ENCODE data around the gene ASXL2. TPM values are rescaled to one million over a fixed set of nuclear protein-coding genes. Genes with fewer than 3 reads are reported as not detected.
A peak's percentile ranks its signal among the peaks of the same experiment; 100 is the strongest.

Gene ASXL2
- total and polyA plus RNA-seq, 2 of the 13 experiments (the other 11 are each of a cell fraction or from before 2014, with no cell fraction given), result 12.1 to 19.2 TPM

DNA sequence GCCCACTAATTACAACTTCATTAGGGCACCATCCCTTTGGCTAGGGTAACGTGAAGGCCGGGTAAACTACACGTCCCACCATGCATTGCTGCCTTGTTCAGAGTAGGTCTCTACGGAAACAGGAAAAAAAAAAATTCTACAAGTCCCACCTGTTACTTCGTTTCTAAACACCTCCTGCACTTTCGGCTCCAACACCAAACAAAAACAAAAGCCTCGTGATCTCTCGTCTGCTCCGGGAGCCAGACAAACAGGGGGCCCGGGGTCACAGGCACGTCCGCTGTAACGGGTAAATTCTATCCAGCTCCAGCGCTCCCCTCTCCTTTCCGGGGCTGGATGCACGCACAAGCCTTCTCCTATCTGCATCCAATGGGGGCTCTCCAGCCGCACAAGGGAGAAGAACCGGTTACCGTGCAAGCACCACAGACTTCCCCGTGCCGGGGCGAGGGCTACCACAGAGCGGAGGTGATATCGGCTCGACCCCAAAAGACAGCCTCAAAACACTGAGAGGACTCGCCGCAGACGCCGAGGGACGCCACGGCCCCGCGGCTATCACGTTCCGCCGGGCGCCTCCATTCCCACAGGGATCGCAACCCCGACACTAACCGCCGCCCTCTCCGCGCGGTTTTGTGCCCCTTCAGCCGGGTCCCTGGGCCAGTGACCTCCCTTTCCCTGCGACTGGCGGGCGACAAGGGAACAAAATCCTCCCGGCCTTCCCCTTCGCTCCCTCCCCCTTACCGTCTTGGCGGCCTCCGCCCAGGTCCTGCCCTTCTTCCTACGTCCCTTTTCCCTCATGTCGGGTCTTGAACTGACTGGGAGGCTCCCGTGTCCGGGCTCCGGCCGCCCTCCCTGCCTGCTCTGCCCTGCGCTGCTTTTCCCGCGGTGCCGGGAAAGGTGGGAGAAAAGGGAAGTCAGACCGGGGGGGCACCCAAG lies 591 bp downstream of the ASXL2 start (continued):
- TF ChIP-seq ZNF264 (CRISPR knock-in tag; IDR thresholded peaks at IDR 0.05) (peak; percentile 64; the same call in 1 of the 2 replicates), KDM3A (CRISPR knock-in tag; IDR thresholded peaks at IDR 0.05; ENCODE audit: low read depth) (no peak), ZSCAN30 (CRISPR knock-in tag; IDR thresholded peaks at IDR 0.05) (no peak), FOXJ3 (CRISPR knock-in tag; IDR thresholded peaks at IDR 0.05; ENCODE audit: borderline replicate concordance) (peak; percentile 61; the same call in 1 of the 2 replicates), ZNF337 (CRISPR knock-in tag; IDR thresholded peaks at IDR 0.05; ENCODE audit: borderline replicate concordance, low read depth) (peak; percentile 71), HES4 (CRISPR knock-in tag; IDR thresholded peaks at IDR 0.05; ENCODE audit: borderline replicate concordance) (0 out of 2 replicates have a peak, but pooled peaks have one; percentile 36), IRX3 (CRISPR knock-in tag; IDR thresholded peaks at IDR 0.05; ENCODE audit: borderline replicate concordance, low read depth) (0 out of 2 replicates have a peak, but pooled peaks have one; percentile 27), ATF1 (CRISPR knock-in tag; IDR thresholded peaks at IDR 0.05) (peak; percentile 64), SIN3A (IDR thresholded peaks at IDR 0.05; ENCODE audit: borderline replicate concordance, low read depth, low read length) (no peak; the same call in 1 of the 2 replicates), PRMT3 (CRISPR knock-in tag; IDR thresholded peaks at IDR 0.05; ENCODE audit: borderline replicate concordance, low read depth) (no peak), NR1H2 (CRISPR knock-in tag; IDR thresholded peaks at IDR 0.05; ENCODE audit: borderline replicate concordance, low read depth) (no peak), ZNF335 (CRISPR knock-in tag; IDR thresholded peaks at IDR 0.05) (0 out of 2 replicates have a peak, but pooled peaks have one; percentile 28), ZNF138 (CRISPR knock-in tag; IDR thresholded peaks at IDR 0.05; ENCODE audit: low read depth) (peak; percentile 73), ZNF558 (CRISPR knock-in tag; IDR thresholded peaks at IDR 0.05; ENCODE audit: borderline replicate concordance) (peak; percentile 87; the same call in 1 of the 2 replicates), KLF13 (CRISPR knock-in tag; IDR thresholded peaks at IDR 0.05) (peak; percentile 92), ZMYM3 (CRISPR knock-in tag; IDR thresholded peaks at IDR 0.05) (no peak; the same call in 1 of the 2 replicates), KDM5B (CRISPR knock-in tag; IDR thresholded peaks at IDR 0.05; ENCODE audit: borderline replicate concordance) (peak; percentile 79), ZBTB42 (CRISPR knock-in tag; IDR thresholded peaks at IDR 0.05) (0 out of 2 replicates have a peak, but pooled peaks have one; percentile 19), ZNF44 (CRISPR knock-in tag; IDR thresholded peaks at IDR 0.05) (peak; percentile 82), CREB3 (CRISPR knock-in tag; IDR thresholded peaks at IDR 0.05) (no peak), ZNF777 (CRISPR knock-in tag; IDR thresholded peaks at IDR 0.05) (0 out of 2 replicates have a peak, but pooled peaks have one; percentile 12), ZNF883 (CRISPR knock-in tag; IDR thresholded peaks at IDR 0.05; ENCODE audit: not compliant biosample characterization) (peak; percentile 67), AKAP8 (CRISPR knock-in tag; IDR thresholded peaks at IDR 0.05) (no peak), ZEB1 (IDR thresholded peaks at IDR 0.05; ENCODE audit: insufficient replicate concordance, low read depth) (peak; percentile 73), ESRRA (CRISPR knock-in tag; IDR thresholded peaks at IDR 0.05; ENCODE audit: low read depth) (0 out of 2 replicates have a peak, but pooled peaks have one; percentile 9)
- TF ChIP-seq, protein P1, sequence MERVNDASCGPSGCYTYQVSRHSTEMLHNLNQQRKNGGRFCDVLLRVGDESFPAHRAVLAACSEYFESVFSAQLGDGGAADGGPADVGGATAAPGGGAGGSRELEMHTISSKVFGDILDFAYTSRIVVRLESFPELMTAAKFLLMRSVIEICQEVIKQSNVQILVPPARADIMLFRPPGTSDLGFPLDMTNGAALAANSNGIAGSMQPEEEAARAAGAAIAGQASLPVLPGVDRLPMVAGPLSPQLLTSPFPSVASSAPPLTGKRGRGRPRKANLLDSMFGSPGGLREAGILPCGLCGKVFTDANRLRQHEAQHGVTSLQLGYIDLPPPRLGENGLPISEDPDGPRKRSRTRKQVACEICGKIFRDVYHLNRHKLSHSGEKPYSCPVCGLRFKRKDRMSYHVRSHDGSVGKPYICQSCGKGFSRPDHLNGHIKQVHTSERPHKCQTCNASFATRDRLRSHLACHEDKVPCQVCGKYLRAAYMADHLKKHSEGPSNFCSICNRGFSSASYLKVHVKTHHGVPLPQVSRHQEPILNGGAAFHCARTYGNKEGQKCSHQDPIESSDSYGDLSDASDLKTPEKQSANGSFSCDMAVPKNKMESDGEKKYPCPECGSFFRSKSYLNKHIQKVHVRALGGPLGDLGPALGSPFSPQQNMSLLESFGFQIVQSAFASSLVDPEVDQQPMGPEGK (CRISPR knock-in tag; IDR thresholded peaks at IDR 0.05), result peak; percentile 90
- TF ChIP-seq, protein P2, sequence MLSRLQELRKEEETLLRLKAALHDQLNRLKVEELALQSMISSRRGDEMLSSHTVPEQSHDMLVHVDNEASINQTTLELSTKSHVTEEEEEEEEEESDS (CRISPR knock-in tag; IDR thresholded peaks at IDR 0.05; ENCODE audit: borderline replicate concordance), result 0 out of 2 replicates have a peak, but pooled peaks have one; percentile 19
